Fibroblast of lung (primary cell): ENCODE measurements around the gene KCNJ12. TPM values are rescaled to one million over a fixed set of nuclear protein-coding genes. Genes with fewer than 3 reads are reported as not detected.
"Not testable (repeated sequence)": the region's sequence is repeated elsewhere in the genome, so short reads cannot be mapped to it uniquely, and the experiment has no call there.

Experiments used
- DNase-seq, 2 donors: peaks; one replicate each; pipeline versions ENCODE4 v3.0.0 to v3.0.0-alpha.2; 2010; ENCODE audit warnings: low read depth in 2 of 2
- H2AFZ ChIP-seq: 2 replicates; pipeline ENCODE4 v1.5.1; 2012; ENCODE audit warnings: low read length, control low read depth, inconsistent platforms
- H3K27ac ChIP-seq: 2 replicates; pipeline ENCODE4 v1.5.1; 2011; ENCODE audit warnings: low read length, control low read depth; ENCODE audit not compliant: insufficient read depth
- H3K27me3 ChIP-seq: 2 replicates; pipeline ENCODE4 v1.5.1; 2011; ENCODE audit warnings: mild to moderate bottlenecking, low read length; ENCODE audit not compliant: control insufficient read depth, insufficient read depth
- H3K36me3 ChIP-seq: 2 replicates; pipeline ENCODE4 v1.5.1; 2011; ENCODE audit warnings: low read length; ENCODE audit not compliant: control insufficient read depth, insufficient read depth
- H3K4me1 ChIP-seq: 2 replicates; pipeline ENCODE4 v1.5.1; 2011; ENCODE audit warnings: low read length; ENCODE audit not compliant: control insufficient read depth, insufficient read depth; ENCODE audit errors: extremely low read depth
- H3K4me2 ChIP-seq: 2 replicates; pipeline ENCODE4 v1.5.1; 2011; ENCODE audit warnings: low read length, control low read depth; ENCODE audit not compliant: insufficient read depth; ENCODE audit errors: extremely low read depth
- H3K4me3 ChIP-seq, 4 experiments: fragments of 200-600 bp in 1 of 4; sonication (generic) in 1 of 4; replicated peaks in 1 of 4; 2 replicates each; pipeline ENCODE4 v1.5.1; 2011 to 2016; ENCODE audit warnings: low read length in 4 of 4, low read depth in 3 of 4, mild to moderate bottlenecking in 3 of 4, control low read depth in 2 of 4, inconsistent platforms in 1 of 4, mixed read lengths in 1 of 4; ENCODE audit not compliant: insufficient read depth in 1 of 4; ENCODE audit errors: control extremely low read depth in 1 of 4
- H3K79me2 ChIP-seq: 2 replicates; pipeline ENCODE4 v1.5.1; 2012; ENCODE audit warnings: mild to moderate bottlenecking, low read length, inconsistent platforms; ENCODE audit not compliant: control insufficient read depth, insufficient read depth
- H3K9ac ChIP-seq: 2 replicates; pipeline ENCODE4 v1.5.1; 2011; ENCODE audit warnings: mild to moderate bottlenecking, low read length, control low read depth; ENCODE audit not compliant: insufficient read depth
- H3K9me3 ChIP-seq: 2 replicates; pipeline ENCODE4 v1.5.1; 2012; ENCODE audit warnings: low read depth, low read length; ENCODE audit not compliant: control insufficient read depth, insufficient read depth
- H4K20me1 ChIP-seq: 2 replicates; pipeline ENCODE4 v1.5.1; 2011; ENCODE audit warnings: low read length; ENCODE audit not compliant: control insufficient read depth, insufficient read depth; ENCODE audit errors: extremely low read depth
- polyA plus RNA-seq, 2 donors: library from polyadenylated mRNA; depleted of rRNA in 1 of 2; stranded (reverse) in 1 of 2; unstranded in 1 of 2; fragments of >200 nt; gene quantifications; 2 replicates each; pipeline ENCODE4 v1.2.1, GENCODE V29; 2011 to 2012; ENCODE audit warnings: missing spikeins in 1 of 2
- total RNA-seq: library from RNA; depleted of rRNA; stranded (reverse); fragments of >200 nt; gene quantifications from 2 replicates; pipeline ENCODE4 v1.2.1, GENCODE V29; 2014

Gene KCNJ12
- total and polyA plus RNA-seq, 2 donors (not counting 1 experiment from before 2014, with no cell fraction given): 0.09 to 0.66 TPM

GRCh38 chr17:21428752-21429424 is 52.7 kb downstream of the KCNJ12 start:
- H3K79me2 ChIP-seq, H4K20me1 ChIP-seq, H3K36me3 ChIP-seq, H3K27ac ChIP-seq, H3K27me3 ChIP-seq, H3K9ac ChIP-seq, H3K4me1 ChIP-seq, H3K4me2 ChIP-seq, H3K4me3 ChIP-seq, H3K9me3 ChIP-seq, H2AFZ ChIP-seq: not testable (repeated sequence)
- DNase-seq: peak; percentile 2 to 63

GRCh38 chr17:21429921-21430628 is 53.9 kb downstream of the KCNJ12 start:
- H3K9ac ChIP-seq, H3K9me3 ChIP-seq, H4K20me1 ChIP-seq, H3K4me2 ChIP-seq, H3K27me3 ChIP-seq, H2AFZ ChIP-seq, H3K36me3 ChIP-seq, H3K4me3 ChIP-seq, H3K4me1 ChIP-seq, H3K79me2 ChIP-seq: not testable (repeated sequence)
- DNase-seq: peak in 1 of 2 donors; percentile 51
- H3K27ac ChIP-seq: peak overlapping the region; percentile 43

GRCh38 chr17:21433971-21434370 is 57.8 kb downstream of the KCNJ12 start:
- H2AFZ ChIP-seq, H3K4me3 ChIP-seq, H3K27ac ChIP-seq, H3K27me3 ChIP-seq, H3K9me3 ChIP-seq, H4K20me1 ChIP-seq, DNase-seq, H3K36me3 ChIP-seq, H3K9ac ChIP-seq, H3K4me1 ChIP-seq, H3K4me2 ChIP-seq, H3K79me2 ChIP-seq: not testable (repeated sequence)

- H3K79me2 ChIP-seq, H4K20me1 ChIP-seq, H3K4me3 ChIP-seq, H3K4me1 ChIP-seq, H3K4me2 ChIP-seq, H3K36me3 ChIP-seq, H3K27ac ChIP-seq, DNase-seq, H3K27me3 ChIP-seq, H2AFZ ChIP-seq, H3K9ac ChIP-seq, H3K9me3 ChIP-seq: not testable (repeated sequence)
These were observed 58.8 kb downstream of the KCNJ12 start for GRCh38 chr17:21434976-21435375.

- not testable (repeated sequence) for H3K36me3 ChIP-seq, H3K4me2 ChIP-seq, H3K27ac ChIP-seq, H3K79me2 ChIP-seq, DNase-seq, H2AFZ ChIP-seq, H3K4me3 ChIP-seq, H4K20me1 ChIP-seq, H3K4me1 ChIP-seq, H3K9me3 ChIP-seq, H3K27me3 ChIP-seq, H3K9ac ChIP-seq
These were observed 60.3 kb downstream of the KCNJ12 start for GRCh38 chr17:21436481-21436880.

GRCh38 chr17:21436883-21437836 is 61.0 kb downstream of the KCNJ12 start:
- H3K36me3 ChIP-seq, H3K27ac ChIP-seq: not testable (repeated sequence)

More at GRCh38 chr17:21436883-21437836, 61.0 kb downstream of the KCNJ12 start:
- H3K4me2 ChIP-seq, H3K4me3 ChIP-seq, H3K27me3 ChIP-seq, H3K79me2 ChIP-seq, H4K20me1 ChIP-seq, DNase-seq, H3K9ac ChIP-seq, H3K4me1 ChIP-seq, H3K9me3 ChIP-seq, H2AFZ ChIP-seq: not testable (repeated sequence)
